WTC11 (cell line): ENCODE measurements around the gene NBAS. TPM values are rescaled to one million over a fixed set of nuclear protein-coding genes. Genes with fewer than 3 reads are reported as not detected.

Source experiments
- ATAC-seq: fragments of 200-7000 bp; cut with Tn5 transposase; 2 replicates; pipeline ENCODE4 v1.10.0; 2021; ENCODE audit warnings: mild to moderate bottlenecking, moderate library complexity
- CTCF ChIA-PET: fragments of 300-600 bp; sonication (Branson Sonifier 250); formaldehyde crosslinking; loops from one replicate; lab custom pipeline; 2021; ENCODE audit warnings: antibody characterized with exemption; lab: Charles Lee
- POLR2A ChIA-PET: fragments of 350-600 bp; sonication (Branson Sonifier 250); formaldehyde crosslinking; loops from one replicate; lab custom pipeline; 2021; ENCODE audit warnings: antibody characterized with exemption; lab: Charles Lee
- DNase-seq: peaks from one replicate; pipeline ENCODE4 v3.0.0; 2021; ENCODE audit warnings: low spot score
- H3K27ac Mint-ChIP-seq: 2 replicates; pipeline ENCODE4 v1.8.0; 2021; ENCODE audit warnings: mixed read lengths
- H3K27me3 Mint-ChIP-seq: 2 replicates; pipeline ENCODE4 v1.8.0; 2021; ENCODE audit warnings: low read depth, mild to moderate bottlenecking, moderate library complexity, mixed read lengths
- H3K36me3 Mint-ChIP-seq: 2 replicates; pipeline ENCODE4 v1.8.0; 2021; ENCODE audit warnings: mixed read lengths
- H3K4me1 Mint-ChIP-seq: 2 replicates; pipeline ENCODE4 v1.8.0; 2022; ENCODE audit warnings: mixed read lengths
- H3K4me3 Mint-ChIP-seq: 2 replicates; pipeline ENCODE4 v1.8.0; 2021; ENCODE audit warnings: mild to moderate bottlenecking, moderate library complexity, mixed read lengths
- H3K9me3 Mint-ChIP-seq: 2 replicates; pipeline ENCODE4 v1.8.0; 2021; ENCODE audit warnings: mixed read lengths
- IRF2 ChIP-seq: sonication (generic); formaldehyde crosslinking; IDR thresholded peaks from 2 replicates; pipeline ENCODE4 v1.8.0; 2022; ENCODE audit warnings: low read depth, missing genetic modification reagents, borderline replicate concordance
- MXD4 ChIP-seq: fragments of 250-450 bp; sonication (Bioruptor Pico); IDR thresholded peaks from 2 replicates; pipeline ENCODE4 v1.8.0; 2021; ENCODE audit warnings: mild to moderate bottlenecking, moderate library complexity, borderline replicate concordance
- NFATC4 ChIP-seq: fragments of 250-450 bp; sonication (Bioruptor Pico); IDR thresholded peaks from 2 replicates; pipeline ENCODE4 v1.9.0; 2021; ENCODE audit warnings: mild to moderate bottlenecking
- NFYB ChIP-seq: sonication (generic); formaldehyde crosslinking; conservative IDR thresholded peaks from 2 replicates; pipeline ENCODE4 v1.8.0; 2022; ENCODE audit warnings: low read depth, missing genetic modification reagents
- NR3C1 ChIP-seq: sonication (generic); formaldehyde crosslinking; conservative IDR thresholded peaks from 2 replicates; pipeline ENCODE4 v1.8.1; 2023; ENCODE audit warnings: low read depth, mild to moderate bottlenecking, missing genetic modification reagents
- TCF7 ChIP-seq: sonication (generic); formaldehyde crosslinking; IDR thresholded peaks from 2 replicates; pipeline ENCODE4 v1.8.0; 2022; ENCODE audit warnings: mild to moderate bottlenecking, low read depth, missing genetic modification reagents, moderate library complexity
- TP53 ChIP-seq: sonication (generic); formaldehyde crosslinking; IDR thresholded peaks from 2 replicates; pipeline ENCODE4 v1.8.1; 2023; ENCODE audit warnings: mild to moderate bottlenecking, missing genetic modification reagents
- total RNA-seq: library from RNA; stranded (reverse); gene quantifications from 3 replicates; pipeline ENCODE4 v1.2.3, GENCODE V29; 2021
- TF ChIP-seq, protein P1 (sequence below): fragments of 250-450 bp; sonication (Bioruptor Pico); IDR thresholded peaks from 2 replicates; pipeline ENCODE4 v2.1.2; 2022; ENCODE audit warnings: mild to moderate bottlenecking, moderate library complexity
- TF ChIP-seq, protein P2 (sequence below): fragments of 200-600 bp; IDR thresholded peaks from 2 replicates; pipeline ENCODE4 v1.8.0; 2022; ENCODE audit warnings: antibody characterized with exemption
- TF ChIP-seq, protein P3 (sequence below): sonication (generic); formaldehyde crosslinking; IDR thresholded peaks from 2 replicates; pipeline ENCODE4 v1.8.0; 2023; ENCODE audit warnings: missing genetic modification reagents
- TF ChIP-seq, protein P4 (sequence below): sonication (generic); formaldehyde crosslinking; IDR thresholded peaks from 2 replicates; pipeline ENCODE4 v1.8.0; 2023; ENCODE audit warnings: missing genetic modification reagents, mild to moderate bottlenecking, borderline replicate concordance
- TF ChIP-seq, protein P5 (sequence below): fragments of 250-450 bp; sonication (Bioruptor Pico); IDR thresholded peaks from 2 replicates; pipeline ENCODE4 v1.9.0; 2021; ENCODE audit warnings: moderate library complexity, mild to moderate bottlenecking, inconsistent platforms, borderline replicate concordance
- TF ChIP-seq, protein P6 (sequence below): fragments of 250-450 bp; sonication (Bioruptor Pico); IDR thresholded peaks from 2 replicates; pipeline ENCODE4 v1.9.0; 2021; ENCODE audit warnings: mild to moderate bottlenecking

NBAS gene
- total RNA-seq, 1 experiment from 2014 or later = 32.3 TPM

DNA sequence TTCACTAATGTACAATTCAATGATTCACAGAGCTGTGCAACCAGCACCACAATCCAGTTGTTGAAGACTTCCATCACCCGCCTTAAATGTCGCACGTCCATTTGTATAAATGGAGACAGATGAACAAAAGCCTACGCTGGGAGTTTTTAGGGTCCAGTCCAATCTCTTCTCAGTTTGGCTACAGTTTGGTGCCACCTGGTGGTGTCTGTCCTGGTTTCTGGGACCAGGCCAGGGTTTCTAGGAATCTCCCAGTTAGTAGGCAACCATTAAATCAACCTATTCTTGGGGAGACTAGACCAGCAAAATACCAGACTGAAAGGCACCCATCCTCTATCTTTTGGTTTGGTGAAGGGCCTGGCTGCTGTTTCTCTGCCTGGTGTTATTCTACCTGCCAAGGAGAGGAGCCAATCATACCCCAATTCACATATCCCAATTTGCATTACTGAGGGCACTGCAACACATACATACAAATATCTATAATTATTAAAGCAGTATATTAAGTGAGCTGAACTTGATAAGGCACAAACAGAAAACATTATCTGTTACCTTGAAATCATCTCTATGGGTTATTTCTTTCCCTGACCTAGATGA is 27.3 kb upstream of the NBAS start:
- DNase-seq (peak; percentile 62), ATAC-seq (peak; percentile 13)
- ChIA-PET POLR2A (no interaction called here), CTCF (interaction anchor here (0.8 to 3.6 kb wide), 3 partner anchors 11 to 630 kb away, joined by 3 to 21 read pairs (median 5); no protein-coding TSS in a partner anchor)
- Mint-ChIP-seq H3K4me3 (no peak overlapping the region), H3K4me1 (peaks cover 13% of the 10 kb centered on the region), H3K9me3 (peaks cover 14% of the 10 kb centered on the region), H3K27me3 (peaks cover 4% of the 10 kb centered on the region; the same call in 1 of the 2 replicates), H3K36me3 (no peaks in the 10 kb centered on the region)
- TF ChIP-seq, protein P1, sequence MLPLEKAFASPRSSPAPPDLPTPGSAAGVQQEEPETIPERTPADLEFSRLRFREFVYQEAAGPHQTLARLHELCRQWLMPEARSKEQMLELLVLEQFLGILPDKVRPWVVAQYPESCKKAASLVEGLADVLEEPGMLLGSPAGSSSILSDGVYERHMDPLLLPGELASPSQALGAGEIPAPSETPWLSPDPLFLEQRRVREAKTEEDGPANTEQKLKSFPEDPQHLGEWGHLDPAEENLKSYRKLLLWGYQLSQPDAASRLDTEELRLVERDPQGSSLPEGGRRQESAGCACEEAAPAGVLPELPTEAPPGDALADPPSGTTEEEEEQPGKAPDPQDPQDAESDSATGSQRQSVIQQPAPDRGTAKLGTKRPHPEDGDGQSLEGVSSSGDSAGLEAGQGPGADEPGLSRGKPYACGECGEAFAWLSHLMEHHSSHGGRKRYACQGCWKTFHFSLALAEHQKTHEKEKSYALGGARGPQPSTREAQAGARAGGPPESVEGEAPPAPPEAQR (CRISPR knock-in tag) = no peak
- TF ChIP-seq, protein P2, sequence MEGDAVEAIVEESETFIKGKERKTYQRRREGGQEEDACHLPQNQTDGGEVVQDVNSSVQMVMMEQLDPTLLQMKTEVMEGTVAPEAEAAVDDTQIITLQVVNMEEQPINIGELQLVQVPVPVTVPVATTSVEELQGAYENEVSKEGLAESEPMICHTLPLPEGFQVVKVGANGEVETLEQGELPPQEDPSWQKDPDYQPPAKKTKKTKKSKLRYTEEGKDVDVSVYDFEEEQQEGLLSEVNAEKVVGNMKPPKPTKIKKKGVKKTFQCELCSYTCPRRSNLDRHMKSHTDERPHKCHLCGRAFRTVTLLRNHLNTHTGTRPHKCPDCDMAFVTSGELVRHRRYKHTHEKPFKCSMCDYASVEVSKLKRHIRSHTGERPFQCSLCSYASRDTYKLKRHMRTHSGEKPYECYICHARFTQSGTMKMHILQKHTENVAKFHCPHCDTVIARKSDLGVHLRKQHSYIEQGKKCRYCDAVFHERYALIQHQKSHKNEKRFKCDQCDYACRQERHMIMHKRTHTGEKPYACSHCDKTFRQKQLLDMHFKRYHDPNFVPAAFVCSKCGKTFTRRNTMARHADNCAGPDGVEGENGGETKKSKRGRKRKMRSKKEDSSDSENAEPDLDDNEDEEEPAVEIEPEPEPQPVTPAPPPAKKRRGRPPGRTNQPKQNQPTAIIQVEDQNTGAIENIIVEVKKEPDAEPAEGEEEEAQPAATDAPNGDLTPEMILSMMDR = peak; percentile 39; the same call in 1 of the 2 replicates
- TF ChIP-seq, all 79 proteins: peak for 1
- no peak overlapping the region for H3K27ac Mint-ChIP-seq

DNA sequence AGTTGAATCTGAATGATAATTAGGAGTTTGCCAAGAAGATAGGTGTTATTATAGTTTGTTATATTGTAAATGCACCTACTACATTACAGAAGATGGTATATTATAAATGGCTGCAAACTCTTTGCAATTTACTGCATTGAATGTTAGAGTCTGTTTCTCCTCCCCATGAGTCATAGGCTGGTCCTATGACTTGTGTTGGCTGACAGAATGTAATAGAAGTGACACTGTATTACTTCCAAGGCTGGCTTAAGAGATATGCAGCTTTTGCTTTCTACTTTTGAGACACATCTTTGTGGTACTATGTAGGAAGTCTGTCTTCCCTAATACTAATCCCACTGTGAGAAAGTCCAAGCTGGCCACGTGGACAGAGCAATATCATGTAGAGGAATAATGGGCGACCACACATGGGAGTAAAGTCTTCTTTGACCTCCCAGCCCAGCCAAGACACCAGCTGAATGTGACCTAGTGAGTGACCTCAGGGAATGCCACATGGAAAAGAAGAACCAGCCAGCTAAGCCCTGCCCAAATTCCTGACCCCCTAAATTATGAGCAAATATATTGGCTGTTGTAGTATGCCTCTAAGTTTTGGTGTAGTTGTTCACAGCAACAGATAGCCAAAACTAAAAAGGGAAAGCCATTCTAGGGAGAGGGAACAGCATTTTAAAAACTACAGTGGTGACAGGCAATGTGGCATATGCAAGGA is 23.8 kb upstream of the NBAS start:
- CTCF ChIA-PET = no interaction called here
- ATAC-seq = no peak
- H3K4me1 Mint-ChIP-seq = no peaks in the 10 kb centered on the region

More for the DNA sequence above, 23.8 kb upstream of the NBAS start:
- DNase-seq = no peak
- POLR2A ChIA-PET = no interaction called here
- no peak overlapping the region for H3K27ac Mint-ChIP-seq
- H3K36me3 Mint-ChIP-seq = no peaks in the 10 kb centered on the region
- H3K9me3 Mint-ChIP-seq = peaks cover 14% of the 10 kb centered on the region
- TF ChIP-seq TP53 (CRISPR knock-in tag) (no peak), NFYB (no peak), NR3C1 (CRISPR knock-in tag) (no peak), TCF7 (CRISPR knock-in tag) (no peak), MXD4 (CRISPR knock-in tag) (no peak), IRF2 (CRISPR knock-in tag) (no peak), NFATC4 (CRISPR knock-in tag) (no peak)
- TF ChIP-seq, protein P3, sequence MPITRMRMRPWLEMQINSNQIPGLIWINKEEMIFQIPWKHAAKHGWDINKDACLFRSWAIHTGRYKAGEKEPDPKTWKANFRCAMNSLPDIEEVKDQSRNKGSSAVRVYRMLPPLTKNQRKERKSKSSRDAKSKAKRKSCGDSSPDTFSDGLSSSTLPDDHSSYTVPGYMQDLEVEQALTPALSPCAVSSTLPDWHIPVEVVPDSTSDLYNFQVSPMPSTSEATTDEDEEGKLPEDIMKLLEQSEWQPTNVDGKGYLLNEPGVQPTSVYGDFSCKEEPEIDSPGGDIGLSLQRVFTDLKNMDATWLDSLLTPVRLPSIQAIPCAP = no peak
- TF ChIP-seq, protein P4, sequence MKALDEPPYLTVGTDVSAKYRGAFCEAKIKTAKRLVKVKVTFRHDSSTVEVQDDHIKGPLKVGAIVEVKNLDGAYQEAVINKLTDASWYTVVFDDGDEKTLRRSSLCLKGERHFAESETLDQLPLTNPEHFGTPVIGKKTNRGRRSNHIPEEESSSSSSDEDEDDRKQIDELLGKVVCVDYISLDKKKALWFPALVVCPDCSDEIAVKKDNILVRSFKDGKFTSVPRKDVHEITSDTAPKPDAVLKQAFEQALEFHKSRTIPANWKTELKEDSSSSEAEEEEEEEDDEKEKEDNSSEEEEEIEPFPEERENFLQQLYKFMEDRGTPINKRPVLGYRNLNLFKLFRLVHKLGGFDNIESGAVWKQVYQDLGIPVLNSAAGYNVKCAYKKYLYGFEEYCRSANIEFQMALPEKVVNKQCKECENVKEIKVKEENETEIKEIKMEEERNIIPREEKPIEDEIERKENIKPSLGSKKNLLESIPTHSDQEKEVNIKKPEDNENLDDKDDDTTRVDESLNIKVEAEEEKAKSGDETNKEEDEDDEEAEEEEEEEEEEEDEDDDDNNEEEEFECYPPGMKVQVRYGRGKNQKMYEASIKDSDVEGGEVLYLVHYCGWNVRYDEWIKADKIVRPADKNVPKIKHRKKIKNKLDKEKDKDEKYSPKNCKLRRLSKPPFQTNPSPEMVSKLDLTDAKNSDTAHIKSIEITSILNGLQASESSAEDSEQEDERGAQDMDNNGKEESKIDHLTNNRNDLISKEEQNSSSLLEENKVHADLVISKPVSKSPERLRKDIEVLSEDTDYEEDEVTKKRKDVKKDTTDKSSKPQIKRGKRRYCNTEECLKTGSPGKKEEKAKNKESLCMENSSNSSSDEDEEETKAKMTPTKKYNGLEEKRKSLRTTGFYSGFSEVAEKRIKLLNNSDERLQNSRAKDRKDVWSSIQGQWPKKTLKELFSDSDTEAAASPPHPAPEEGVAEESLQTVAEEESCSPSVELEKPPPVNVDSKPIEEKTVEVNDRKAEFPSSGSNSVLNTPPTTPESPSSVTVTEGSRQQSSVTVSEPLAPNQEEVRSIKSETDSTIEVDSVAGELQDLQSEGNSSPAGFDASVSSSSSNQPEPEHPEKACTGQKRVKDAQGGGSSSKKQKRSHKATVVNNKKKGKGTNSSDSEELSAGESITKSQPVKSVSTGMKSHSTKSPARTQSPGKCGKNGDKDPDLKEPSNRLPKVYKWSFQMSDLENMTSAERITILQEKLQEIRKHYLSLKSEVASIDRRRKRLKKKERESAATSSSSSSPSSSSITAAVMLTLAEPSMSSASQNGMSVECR (CRISPR knock-in tag) = no peak
- TF ChIP-seq, protein P1 (CRISPR knock-in tag) = no peak
- TF ChIP-seq, protein P5, sequence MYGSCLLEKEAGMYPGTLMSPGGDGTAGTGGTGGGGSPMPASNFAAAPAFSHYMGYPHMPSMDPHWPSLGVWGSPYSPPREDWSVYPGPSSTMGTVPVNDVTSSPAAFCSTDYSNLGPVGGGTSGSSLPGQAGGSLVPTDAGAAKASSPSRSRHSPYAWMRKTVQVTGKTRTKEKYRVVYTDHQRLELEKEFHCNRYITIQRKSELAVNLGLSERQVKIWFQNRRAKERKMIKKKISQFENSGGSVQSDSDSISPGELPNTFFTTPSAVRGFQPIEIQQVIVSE (CRISPR knock-in tag) = no peak
- TF ChIP-seq, protein P6, sequence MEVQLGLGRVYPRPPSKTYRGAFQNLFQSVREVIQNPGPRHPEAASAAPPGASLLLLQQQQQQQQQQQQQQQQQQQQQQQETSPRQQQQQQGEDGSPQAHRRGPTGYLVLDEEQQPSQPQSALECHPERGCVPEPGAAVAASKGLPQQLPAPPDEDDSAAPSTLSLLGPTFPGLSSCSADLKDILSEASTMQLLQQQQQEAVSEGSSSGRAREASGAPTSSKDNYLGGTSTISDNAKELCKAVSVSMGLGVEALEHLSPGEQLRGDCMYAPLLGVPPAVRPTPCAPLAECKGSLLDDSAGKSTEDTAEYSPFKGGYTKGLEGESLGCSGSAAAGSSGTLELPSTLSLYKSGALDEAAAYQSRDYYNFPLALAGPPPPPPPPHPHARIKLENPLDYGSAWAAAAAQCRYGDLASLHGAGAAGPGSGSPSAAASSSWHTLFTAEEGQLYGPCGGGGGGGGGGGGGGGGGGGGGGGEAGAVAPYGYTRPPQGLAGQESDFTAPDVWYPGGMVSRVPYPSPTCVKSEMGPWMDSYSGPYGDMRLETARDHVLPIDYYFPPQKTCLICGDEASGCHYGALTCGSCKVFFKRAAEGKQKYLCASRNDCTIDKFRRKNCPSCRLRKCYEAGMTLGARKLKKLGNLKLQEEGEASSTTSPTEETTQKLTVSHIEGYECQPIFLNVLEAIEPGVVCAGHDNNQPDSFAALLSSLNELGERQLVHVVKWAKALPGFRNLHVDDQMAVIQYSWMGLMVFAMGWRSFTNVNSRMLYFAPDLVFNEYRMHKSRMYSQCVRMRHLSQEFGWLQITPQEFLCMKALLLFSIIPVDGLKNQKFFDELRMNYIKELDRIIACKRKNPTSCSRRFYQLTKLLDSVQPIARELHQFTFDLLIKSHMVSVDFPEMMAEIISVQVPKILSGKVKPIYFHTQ (CRISPR knock-in tag) = no peak
- no peak overlapping the region for H3K4me3 Mint-ChIP-seq
- peaks cover 4% of the 10 kb centered on the region; the same call in 1 of the 2 replicates for H3K27me3 Mint-ChIP-seq
